Stimulated activated CD4-positive, alpha-beta T cell treated with anti-CD3 and anti-CD28 coated beads, Interleukin-4, amount 100 ng/mL, for 24 hours (primary cell): Measurements from ENCODE around the gene CNTN4.
"Not testable (repeated sequence)": the region's sequence is repeated elsewhere in the genome, so short reads cannot be mapped to it uniquely, and the experiment has no call there.

Experiments
- DNase-seq: peaks from one replicate; pipeline ENCODE4 v3.0.0-alpha.2; 2020

Gene CNTN4

GRCh38 chr3:2098398-2099027 lies at the start of gene CNTN4:
TSS of gene CNTN4 (plus strand) at chr3:2098866.
- DNase-seq: no peak

- no peak for DNase-seq
Measured at GRCh38 chr3:2061360-2061759, 37.3 kb upstream of the CNTN4 start.

GRCh38 chr3:2071531-2071930 lies 27.1 kb upstream of the CNTN4 start:
- no peak for DNase-seq

- no peak for DNase-seq
Measured at GRCh38 chr3:2078821-2079220, 19.8 kb upstream of the CNTN4 start.

GRCh38 chr3:2082871-2083480 lies 15.7 kb upstream of the CNTN4 start:
- no peak for DNase-seq

- DNase-seq: not testable (repeated sequence)
Measured at GRCh38 chr3:2083558-2083957, 15.1 kb upstream of the CNTN4 start.

- no peak for DNase-seq
Measured at GRCh38 chr3:2090095-2090911, 8.4 kb upstream of the CNTN4 start.

GRCh38 chr3:2092758-2093157 lies 5.9 kb upstream of the CNTN4 start:
- no peak for DNase-seq

GRCh38 chr3:2094941-2095340 lies 3.7 kb upstream of the CNTN4 start:
- DNase-seq: no peak

GRCh38 chr3:2096216-2096615 lies 2.5 kb upstream of the CNTN4 start:
- DNase-seq: no peak

GRCh38 chr3:2097641-2098191 lies 950 bp upstream of the CNTN4 start:
- DNase-seq: no peak

GRCh38 chr3:2099028-2099671 lies 484 bp downstream of the CNTN4 start:
- DNase-seq: no peak

- DNase-seq: no peak
Measured at GRCh38 chr3:2099779-2100191, 1.1 kb downstream of the CNTN4 start.

GRCh38 chr3:2106438-2106837 lies 7.8 kb downstream of the CNTN4 start:
- no peak for DNase-seq

GRCh38 chr3:2110597-2111117 lies 12.0 kb downstream of the CNTN4 start:
- DNase-seq: no peak

GRCh38 chr3:2114617-2115275 lies 16.1 kb downstream of the CNTN4 start:
- no peak for DNase-seq

GRCh38 chr3:2130726-2131125 lies 32.1 kb downstream of the CNTN4 start:
- DNase-seq: no peak

GRCh38 chr3:2133146-2133545 lies 34.5 kb downstream of the CNTN4 start:
- no peak for DNase-seq

GRCh38 chr3:2137651-2138050 lies 39.0 kb downstream of the CNTN4 start:
- no peak for DNase-seq

- no peak for DNase-seq
Measured at GRCh38 chr3:2141482-2141881, 42.8 kb downstream of the CNTN4 start.

GRCh38 chr3:2148561-2149340 lies 50.1 kb downstream of the CNTN4 start:
- no peak for DNase-seq

GRCh38 chr3:2153053-2153452 lies 54.4 kb downstream of the CNTN4 start:
- DNase-seq: no peak
